Measurements from ENCODE around the gene EIF2S1. TPM values are rescaled to one million over a fixed set of nuclear protein-coding genes. Genes with fewer than 3 reads are reported as not detected.

The EIF2S1 gene
- total RNA-seq, 1 experiment from 2014 or later: 415 TPM

DNA sequence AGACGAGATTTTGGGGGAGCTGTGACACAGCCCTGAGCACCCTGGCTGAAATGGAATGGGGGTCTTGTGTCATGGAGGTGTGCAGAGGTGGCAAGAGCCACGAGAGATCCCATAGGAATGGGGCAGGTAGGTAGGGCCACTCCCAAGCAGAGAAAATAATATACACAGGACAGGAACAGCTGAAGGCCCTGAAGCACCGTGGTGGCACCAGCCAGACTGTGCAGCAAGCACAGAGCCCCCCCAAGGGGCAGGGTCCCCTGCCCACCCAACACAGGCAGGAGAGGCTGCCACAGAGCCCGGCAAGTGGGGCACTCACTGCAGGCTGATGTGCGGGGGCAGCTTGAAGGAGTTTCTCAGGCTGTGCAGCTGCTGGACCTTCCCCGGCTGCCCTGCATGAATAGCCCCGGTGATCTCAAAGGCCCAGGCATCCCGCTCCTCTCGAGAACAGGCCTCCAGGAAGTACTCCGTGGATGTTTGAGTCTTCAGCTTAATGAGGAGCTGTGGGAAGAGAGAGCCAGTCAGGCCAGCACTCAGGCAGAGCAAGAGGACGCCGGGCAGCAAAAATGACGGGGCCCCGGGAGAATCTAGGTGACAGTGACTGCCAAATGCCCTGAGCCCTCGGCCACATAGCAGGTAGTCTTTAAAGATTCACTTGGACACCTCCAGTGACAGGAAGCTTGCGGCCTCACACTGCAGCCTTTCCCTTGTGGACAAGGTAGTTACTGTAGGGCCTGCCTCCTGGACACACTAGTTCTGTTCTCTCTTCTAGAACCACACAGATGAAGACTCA, 35.2 kb downstream of the EIF2S1 start:
- DNase-seq (no peak), ATAC-seq (no peak)
- Histone ChIP-seq H3K4me3 (ENCODE audit: low read length) (no peak overlapping the region), H3K9ac (ENCODE audit: low read length) (no peak overlapping the region), H3K79me2 (ENCODE audit: low read length) (no peaks in the 10 kb centered on the region), H3K4me2 (ENCODE audit: low read length) (no peak overlapping the region), H4K20me1 (ENCODE audit: low read length) (no peaks in the 10 kb centered on the region), H3F3A (ENCODE audit: low read length, unreplicated experiment) (no peaks in the 10 kb centered on the region), H3K9me3 (ENCODE audit: low read length) (no peaks in the 10 kb centered on the region), H3K4me1 (ENCODE audit: insufficient read depth, low read length) (peaks cover 12% of the 10 kb centered on the region), H2AFZ (ENCODE audit: low read length) (no peak overlapping the region), H3K27ac (ENCODE audit: low read length) (no peak overlapping the region), H3K9me2 (replicated peaks; ENCODE audit: low read length) (no peaks in the 10 kb centered on the region), H3K36me3 (ENCODE audit: low read depth, low read length) (no peaks in the 10 kb centered on the region; the same call in 1 of the 2 replicates), H3K27me3 (ENCODE audit: low read length) (no peaks in the 10 kb centered on the region)
- BruUV-seq (replicated peaks): no TSS peak
- POLR2A ChIA-PET (ENCODE audit: unreplicated experiment): no interaction called here
- CTCF ChIA-PET: interaction anchor here (0.6 kb wide), 1 partner anchor 12 kb away, joined by 3 read pairs; no protein-coding TSS in a partner anchor
- intact Hi-C loops (cut with micrococcal nuclease): no loop called here
- no peak for TF ChIP-seq EZH2phosphoT487 (IDR thresholded peaks at IDR 0.05; ENCODE audit: borderline replicate concordance, low read length)
- TF ChIP-seq, protein P1, sequence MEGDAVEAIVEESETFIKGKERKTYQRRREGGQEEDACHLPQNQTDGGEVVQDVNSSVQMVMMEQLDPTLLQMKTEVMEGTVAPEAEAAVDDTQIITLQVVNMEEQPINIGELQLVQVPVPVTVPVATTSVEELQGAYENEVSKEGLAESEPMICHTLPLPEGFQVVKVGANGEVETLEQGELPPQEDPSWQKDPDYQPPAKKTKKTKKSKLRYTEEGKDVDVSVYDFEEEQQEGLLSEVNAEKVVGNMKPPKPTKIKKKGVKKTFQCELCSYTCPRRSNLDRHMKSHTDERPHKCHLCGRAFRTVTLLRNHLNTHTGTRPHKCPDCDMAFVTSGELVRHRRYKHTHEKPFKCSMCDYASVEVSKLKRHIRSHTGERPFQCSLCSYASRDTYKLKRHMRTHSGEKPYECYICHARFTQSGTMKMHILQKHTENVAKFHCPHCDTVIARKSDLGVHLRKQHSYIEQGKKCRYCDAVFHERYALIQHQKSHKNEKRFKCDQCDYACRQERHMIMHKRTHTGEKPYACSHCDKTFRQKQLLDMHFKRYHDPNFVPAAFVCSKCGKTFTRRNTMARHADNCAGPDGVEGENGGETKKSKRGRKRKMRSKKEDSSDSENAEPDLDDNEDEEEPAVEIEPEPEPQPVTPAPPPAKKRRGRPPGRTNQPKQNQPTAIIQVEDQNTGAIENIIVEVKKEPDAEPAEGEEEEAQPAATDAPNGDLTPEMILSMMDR (conservative IDR thresholded peaks at IDR 0.05; ENCODE audit: low read depth, low read length): no peak
- no peak for TF ChIP-seq EZH2 (IDR thresholded peaks at IDR 0.05; ENCODE audit: low read length, unreplicated experiment)

DNA sequence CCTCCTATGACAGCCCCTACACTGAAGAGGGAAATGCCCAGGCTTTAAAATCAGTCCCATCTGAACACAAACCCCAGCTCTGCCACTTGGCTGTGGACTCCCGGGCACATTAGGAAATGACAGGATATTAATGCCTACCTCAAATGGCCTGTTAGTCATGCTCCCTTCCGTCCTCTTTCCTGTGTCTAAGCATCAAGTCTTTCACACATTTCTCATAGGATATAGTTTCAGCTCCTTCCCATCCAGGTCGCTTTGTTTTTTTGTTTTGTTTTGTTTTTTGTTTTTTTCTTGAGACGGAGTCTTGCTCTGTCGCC, 35.7 kb downstream of the EIF2S1 start:
- H3K36me3 ChIP-seq (ENCODE audit: low read depth, low read length): no peaks in the 10 kb centered on the region; the same call in 1 of the 2 replicates
- intact Hi-C loops (cut with micrococcal nuclease): no loop called here
- no peak for TF ChIP-seq EZH2phosphoT487 (IDR thresholded peaks at IDR 0.05; ENCODE audit: borderline replicate concordance, low read length)
- no peak for TF ChIP-seq EZH2 (IDR thresholded peaks at IDR 0.05; ENCODE audit: low read length, unreplicated experiment)
- TF ChIP-seq, protein P1 (conservative IDR thresholded peaks at IDR 0.05; ENCODE audit: low read depth, low read length): no peak

DNA sequence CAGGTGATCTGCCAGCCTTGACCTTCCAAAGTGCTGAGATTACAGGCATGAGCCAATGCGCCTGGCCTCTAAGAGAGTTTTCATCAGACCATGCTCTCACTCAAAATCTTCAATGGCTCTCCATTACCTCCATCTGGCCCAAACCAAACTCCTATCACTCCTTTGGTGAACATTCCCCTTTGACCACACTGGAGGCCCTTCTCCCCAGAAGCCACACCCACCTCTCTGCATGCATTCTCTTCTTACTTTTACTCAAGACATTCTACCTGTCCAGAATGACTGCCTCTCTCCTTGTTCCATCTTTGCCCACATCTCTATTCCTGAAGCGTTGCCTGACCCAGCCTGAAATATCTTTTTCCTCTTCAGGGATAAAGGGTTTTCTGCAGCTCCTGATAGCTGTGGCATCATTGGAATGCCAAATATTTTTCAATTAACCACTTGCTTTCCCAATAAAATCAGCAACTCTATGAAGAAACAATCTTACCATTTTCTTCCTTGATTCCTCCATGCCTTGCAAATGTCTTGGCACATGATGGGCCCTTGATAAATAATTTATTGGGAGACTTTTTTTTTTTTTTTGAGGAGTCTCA, 36.3 kb downstream of the EIF2S1 start:
- H3K9me3 ChIP-seq (ENCODE audit: low read length): no peaks in the 10 kb centered on the region
- H4K20me1 ChIP-seq (ENCODE audit: low read length): no peaks in the 10 kb centered on the region
- no peak for ATAC-seq
- H3K36me3 ChIP-seq (ENCODE audit: low read depth, low read length): no peaks in the 10 kb centered on the region; the same call in 1 of the 2 replicates
- H3K27ac ChIP-seq (ENCODE audit: low read length): no peak overlapping the region
- no peaks in the 10 kb centered on the region for H3F3A ChIP-seq (ENCODE audit: low read length, unreplicated experiment)
- intact Hi-C loops (cut with micrococcal nuclease): no loop called here
- H3K79me2 ChIP-seq (ENCODE audit: low read length): no peaks in the 10 kb centered on the region
- H3K4me1 ChIP-seq (ENCODE audit: insufficient read depth, low read length): peaks cover 12% of the 10 kb centered on the region
- no peak for DNase-seq
- no peak overlapping the region for H3K4me2 ChIP-seq (ENCODE audit: low read length)
- CTCF ChIA-PET: interaction anchor here (0.7 kb wide), 1 partner anchor 13 kb away, joined by 3 read pairs; no protein-coding TSS in a partner anchor
- H3K9me2 ChIP-seq (replicated peaks; ENCODE audit: low read length): no peaks in the 10 kb centered on the region
- H3K27me3 ChIP-seq (ENCODE audit: low read length): no peaks in the 10 kb centered on the region
- POLR2A ChIA-PET (ENCODE audit: unreplicated experiment): no interaction called here
- BruUV-seq (replicated peaks): no TSS peak
- H3K4me3 ChIP-seq (ENCODE audit: low read length): no peak overlapping the region
- H2AFZ ChIP-seq (ENCODE audit: low read length): no peak overlapping the region
- no peak overlapping the region for H3K9ac ChIP-seq (ENCODE audit: low read length)
- no peak for TF ChIP-seq EZH2phosphoT487 (IDR thresholded peaks at IDR 0.05; ENCODE audit: borderline replicate concordance, low read length)
- TF ChIP-seq EZH2 (IDR thresholded peaks at IDR 0.05; ENCODE audit: low read length, unreplicated experiment): no peak
- TF ChIP-seq, protein P1 (conservative IDR thresholded peaks at IDR 0.05; ENCODE audit: low read depth, low read length): no peak

More for the DNA sequence above, 35.7 kb downstream of the EIF2S1 start:
- Histone ChIP-seq H3F3A (ENCODE audit: low read length, unreplicated experiment) (no peaks in the 10 kb centered on the region), H3K4me1 (ENCODE audit: insufficient read depth, low read length) (peaks cover 12% of the 10 kb centered on the region), H3K9ac (ENCODE audit: low read length) (no peak overlapping the region), H3K9me2 (replicated peaks; ENCODE audit: low read length) (no peaks in the 10 kb centered on the region), H3K27ac (ENCODE audit: low read length) (no peak overlapping the region), H3K9me3 (ENCODE audit: low read length) (no peaks in the 10 kb centered on the region), H3K27me3 (ENCODE audit: low read length) (no peaks in the 10 kb centered on the region), H4K20me1 (ENCODE audit: low read length) (no peaks in the 10 kb centered on the region), H2AFZ (ENCODE audit: low read length) (no peak overlapping the region), H3K79me2 (ENCODE audit: low read length) (no peaks in the 10 kb centered on the region), H3K4me2 (ENCODE audit: low read length) (no peak overlapping the region), H3K4me3 (ENCODE audit: low read length) (no peak overlapping the region)
- DNase-seq: peak; percentile 30
- ATAC-seq: peak; percentile 61
- no TSS peak for BruUV-seq (replicated peaks)
- ChIA-PET CTCF (interaction anchor here (0.6 kb wide), 1 partner anchor 12 kb away, joined by 3 read pairs; no protein-coding TSS in a partner anchor), POLR2A (ENCODE audit: unreplicated experiment) (no interaction called here)
